Measurements from ENCODE around the gene ITPR3. TPM values are rescaled to one million over a fixed set of nuclear protein-coding genes. Genes with fewer than 3 reads are reported as not detected.

Gene ITPR3
- polyA plus RNA-seq, 1 of the 3 experiments (the other 2 are of a cell fraction): 8.1 TPM

GRCh38 chr6:33663727-33664449, 42.8 kb downstream of the ITPR3 start:
- no peak for DNase-seq
- 87% methylated on average over 4 of the region's 16 CpGs for WGBS (ENCODE audit: low lambda C conversion rate)
- TF ChIP-seq SIN3A (IDR thresholded peaks at IDR 0.05; ENCODE audit: borderline replicate concordance, low read depth, low read length): no peak
- TF ChIP-seq IRF3 (IDR thresholded peaks at IDR 0.05; ENCODE audit: low read depth, low read length): no peak
- no peak for TF ChIP-seq NRF1 (IDR thresholded peaks at IDR 0.05; ENCODE audit: low read depth, low read length)

GRCh38 chr6:33664506-33665057, 43.5 kb downstream of the ITPR3 start:
- no peaks in the 10 kb centered on the region for H3K79me2 ChIP-seq (ENCODE audit: insufficient read depth)
- 85% methylated on average over 12 of the region's 17 CpGs for WGBS (ENCODE audit: low lambda C conversion rate)
- peaks cover 0 to 4% of the 10 kb centered on the region in 2 experiments; a peak in 1 of 4 replicates for H3K4me1 ChIP-seq (ENCODE audit: control insufficient read depth in 1 of 2, insufficient read depth in 2 of 2, low read depth in 1 of 2, low read length in 1 of 2)
- no peak for DNase-seq
- no peaks in the 10 kb centered on the region for H3K36me3 ChIP-seq (replicated peaks in 1 of 2; ENCODE audit: control insufficient read depth in 1 of 2, insufficient read depth in 2 of 2, low read length in 1 of 2)
- no peak overlapping the region for H3K4me2 ChIP-seq
- TF ChIP-seq RFX5 (IDR thresholded peaks at IDR 0.05; ENCODE audit: low read length) (no peak), NRF1 (IDR thresholded peaks at IDR 0.05; ENCODE audit: low read depth, low read length) (no peak), POLR2AphosphoS5 (IDR thresholded peaks at IDR 0.05; ENCODE audit: low read depth, low read length) (no peak)
- no peaks in the 10 kb centered on the region for H3F3A ChIP-seq (replicated peaks; ENCODE audit: insufficient read depth)
- no peak overlapping the region for H3K4me3 ChIP-seq (ENCODE audit: low read depth in 2 of 2, low read length in 1 of 2)
- H3K27me3 ChIP-seq (ENCODE audit: insufficient read depth): no peaks in the 10 kb centered on the region
- H4K20me1 ChIP-seq (ENCODE audit: insufficient read depth): no peaks in the 10 kb centered on the region
- no peaks in the 10 kb centered on the region for H3K9me2 ChIP-seq
- POLR2A ChIA-PET: no interaction called here
- CTCF ChIA-PET: interaction anchor here (0.6 to 1.6 kb wide), 3 partner anchors 38 to 79 kb away, joined by 3 to 4 read pairs (median 3); no protein-coding TSS in a partner anchor
- H2AFZ ChIP-seq (ENCODE audit: low read depth): no peak overlapping the region
- H3K9ac ChIP-seq: no peak overlapping the region
- no peaks in the 10 kb centered on the region for H3K9me3 ChIP-seq
- no peak overlapping the region for H3K27ac ChIP-seq (ENCODE audit: low read depth in 2 of 2, low read length in 1 of 2)

More at GRCh38 chr6:33663727-33664449, 42.8 kb downstream of the ITPR3 start:
- Histone ChIP-seq H3K4me2 (no peak overlapping the region), H3K9ac (no peak overlapping the region), H3K36me3 (replicated peaks in 1 of 2; ENCODE audit: control insufficient read depth in 1 of 2, insufficient read depth in 2 of 2, low read length in 1 of 2) (no peaks in the 10 kb centered on the region), H3K4me1 (ENCODE audit: control insufficient read depth in 1 of 2, insufficient read depth in 2 of 2, low read depth in 1 of 2, low read length in 1 of 2) (peaks cover 0 to 4% of the 10 kb centered on the region in 2 experiments; a peak in 1 of 4 replicates), H3K27ac (ENCODE audit: low read depth in 2 of 2, low read length in 1 of 2) (no peak overlapping the region), H2AFZ (ENCODE audit: low read depth) (no peak overlapping the region), H3K9me2 (no peaks in the 10 kb centered on the region), H3K27me3 (ENCODE audit: insufficient read depth) (no peaks in the 10 kb centered on the region), H4K20me1 (ENCODE audit: insufficient read depth) (no peaks in the 10 kb centered on the region), H3K79me2 (ENCODE audit: insufficient read depth) (no peaks in the 10 kb centered on the region), H3K4me3 (ENCODE audit: low read depth in 2 of 2, low read length in 1 of 2) (no peak overlapping the region), H3F3A (replicated peaks; ENCODE audit: insufficient read depth) (no peaks in the 10 kb centered on the region), H3K9me3 (no peaks in the 10 kb centered on the region)
- ChIA-PET POLR2A (no interaction called here), CTCF (interaction anchor here (0.6 to 1.6 kb wide), 3 partner anchors 28 to 79 kb away, joined by 3 to 4 read pairs (median 3); no protein-coding TSS in a partner anchor)

- no peaks in the 10 kb centered on the region for H3K79me2 ChIP-seq (ENCODE audit: insufficient read depth)
- TF ChIP-seq MAX (IDR thresholded peaks at IDR 0.05; ENCODE audit: low read depth) (no peak), FOSL2 (IDR thresholded peaks at IDR 0.05; ENCODE audit: borderline replicate concordance, low read depth) (no peak), EP300 (IDR thresholded peaks at IDR 0.05; ENCODE audit: borderline replicate concordance in 1 of 2, low read depth in 1 of 2, low read length in 1 of 2) (no peak), CHD2 (IDR thresholded peaks at IDR 0.05; ENCODE audit: low read length, partially characterized antibody) (no peak)
- H3K4me2 ChIP-seq: no peak overlapping the region
- H3K4me1 ChIP-seq (ENCODE audit: control insufficient read depth in 1 of 2, insufficient read depth in 2 of 2, low read depth in 1 of 2, low read length in 1 of 2): peaks cover 0 to 2% of the 10 kb centered on the region in 2 experiments; a peak in 1 of 4 replicates
- ChIA-PET CTCF (interaction anchor here (0.9 to 2.1 kb wide), 4 partner anchors 36 to 81 kb away, joined by 3 to 6 read pairs (median 4); partner anchors contain the start of gene UQCC2), POLR2A (no interaction called here)
- no peak overlapping the region for H3K27ac ChIP-seq (ENCODE audit: low read depth in 2 of 2, low read length in 1 of 2)
- H3K9me2 ChIP-seq: no peaks in the 10 kb centered on the region
- H3K36me3 ChIP-seq (replicated peaks in 1 of 2; ENCODE audit: control insufficient read depth in 1 of 2, insufficient read depth in 2 of 2, low read length in 1 of 2): no peaks in the 10 kb centered on the region
- no peak overlapping the region for H3K9ac ChIP-seq
- no peak overlapping the region for H2AFZ ChIP-seq (ENCODE audit: low read depth)
- no peak overlapping the region for H3K4me3 ChIP-seq (ENCODE audit: low read depth in 2 of 2, low read length in 1 of 2)
- no peaks in the 10 kb centered on the region for H3F3A ChIP-seq (replicated peaks; ENCODE audit: insufficient read depth)
- H4K20me1 ChIP-seq (ENCODE audit: insufficient read depth): no peaks in the 10 kb centered on the region
- WGBS (ENCODE audit: low lambda C conversion rate): 89% methylated on average over 13 of the region's 13 CpGs
- H3K9me3 ChIP-seq: no peaks in the 10 kb centered on the region
- no peaks in the 10 kb centered on the region for H3K27me3 ChIP-seq (ENCODE audit: insufficient read depth)
- no peak for DNase-seq
Measured at GRCh38 chr6:33665957-33666356, 44.8 kb downstream of the ITPR3 start.
